ENCODE data around the gene CARMIL1. TPM values are rescaled to one million over a fixed set of nuclear protein-coding genes. Genes with fewer than 3 reads are reported as not detected.
A peak's percentile ranks its signal among the peaks of the same experiment; 100 is the strongest.

CARMIL1 gene
- total RNA-seq, 1 experiment from 2014 or later, result 23.6 TPM

DNA sequence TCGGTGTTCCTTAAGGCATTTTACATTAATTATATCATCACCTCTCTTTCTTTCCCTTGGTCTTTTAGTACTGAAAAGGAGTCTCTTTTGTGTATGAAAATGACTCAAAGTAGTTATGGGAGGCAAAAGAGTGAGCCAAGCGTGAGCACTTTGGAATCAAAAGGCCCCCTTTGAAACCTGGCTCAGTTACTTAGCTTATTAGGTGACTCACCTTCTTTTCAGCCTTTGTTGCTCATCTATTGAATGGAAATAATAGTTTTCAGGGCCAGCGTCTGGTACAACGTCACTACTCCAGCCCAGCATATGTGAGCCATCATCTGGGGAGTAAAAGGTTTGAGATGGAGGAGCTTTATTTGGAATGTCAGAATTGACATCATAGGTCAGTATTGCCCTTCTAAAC, 225.5 kb downstream of the CARMIL1 start:
- H2BK5ac ChIP-seq (ENCODE audit: insufficient read length, low read length), result no peak overlapping the region
- no peak overlapping the region for H4K8ac ChIP-seq (replicated peaks; ENCODE audit: insufficient read length, low read depth, low read length)
- H3K4ac ChIP-seq (ENCODE audit: low read depth, low read length), result no peak overlapping the region
- no peak overlapping the region for H2BK120ac ChIP-seq (ENCODE audit: low read depth, low read length, poor library complexity, severe bottlenecking)
- H2BK20ac ChIP-seq (ENCODE audit: low read depth, low read length, poor library complexity, severe bottlenecking), result no peak overlapping the region
- Mint-ChIP-seq H3K4me1 (peaks cover 9 to 14% of the 10 kb centered on the region in 2 experiments), H3K36me3 (ENCODE audit: insufficient read depth in 1 of 3, low read depth in 3 of 3) (0 out of 7 replicates have a peak, but pooled peaks cover 0 to 5% (median 0%) of the 10 kb centered on the region in 3 experiments), H3K4me3 (no peak overlapping the region), H3K27me3 (ENCODE audit: low read depth) (no peaks in the 10 kb centered on the region), H3K27ac (peak overlapping the region in 1 of 3 experiments; percentile 4; a peak in 1 of 7 replicates), H3K9me3 (no peaks in the 10 kb centered on the region)
- TF ChIP-seq, protein P1, sequence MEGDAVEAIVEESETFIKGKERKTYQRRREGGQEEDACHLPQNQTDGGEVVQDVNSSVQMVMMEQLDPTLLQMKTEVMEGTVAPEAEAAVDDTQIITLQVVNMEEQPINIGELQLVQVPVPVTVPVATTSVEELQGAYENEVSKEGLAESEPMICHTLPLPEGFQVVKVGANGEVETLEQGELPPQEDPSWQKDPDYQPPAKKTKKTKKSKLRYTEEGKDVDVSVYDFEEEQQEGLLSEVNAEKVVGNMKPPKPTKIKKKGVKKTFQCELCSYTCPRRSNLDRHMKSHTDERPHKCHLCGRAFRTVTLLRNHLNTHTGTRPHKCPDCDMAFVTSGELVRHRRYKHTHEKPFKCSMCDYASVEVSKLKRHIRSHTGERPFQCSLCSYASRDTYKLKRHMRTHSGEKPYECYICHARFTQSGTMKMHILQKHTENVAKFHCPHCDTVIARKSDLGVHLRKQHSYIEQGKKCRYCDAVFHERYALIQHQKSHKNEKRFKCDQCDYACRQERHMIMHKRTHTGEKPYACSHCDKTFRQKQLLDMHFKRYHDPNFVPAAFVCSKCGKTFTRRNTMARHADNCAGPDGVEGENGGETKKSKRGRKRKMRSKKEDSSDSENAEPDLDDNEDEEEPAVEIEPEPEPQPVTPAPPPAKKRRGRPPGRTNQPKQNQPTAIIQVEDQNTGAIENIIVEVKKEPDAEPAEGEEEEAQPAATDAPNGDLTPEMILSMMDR (conservative IDR thresholded peaks at IDR 0.05), result no peak
- no peaks in the 10 kb centered on the region for H3K79me1 ChIP-seq (ENCODE audit: insufficient read depth, low read depth, low read length, poor library complexity, severe bottlenecking)
- H3K9me3 ChIP-seq (ENCODE audit: control insufficient read depth, low read depth, low read length), result no peaks in the 10 kb centered on the region
- H2BK15ac ChIP-seq (ENCODE audit: low read depth, low read length), result no peak overlapping the region
- H4K91ac ChIP-seq (ENCODE audit: insufficient read length, low read depth, low read length), result no peak overlapping the region
- no peak overlapping the region for H3K56ac ChIP-seq (ENCODE audit: insufficient read length, low read depth, low read length)
- no peak overlapping the region for H2AK5ac ChIP-seq (ENCODE audit: insufficient read length, low read length)
- no peaks in the 10 kb centered on the region for H3K79me2 ChIP-seq (ENCODE audit: insufficient read depth, low read length)
- H4K5ac ChIP-seq (ENCODE audit: insufficient read length, low read depth, low read length), result no peak overlapping the region
- no peak overlapping the region for H3K18ac ChIP-seq (ENCODE audit: insufficient read length, low read depth, low read length)
- no peak overlapping the region for H2AFZ ChIP-seq (ENCODE audit: low read length)
- no peaks in the 10 kb centered on the region for H3K23me2 ChIP-seq (ENCODE audit: insufficient read length, low read depth, low read length, poor library complexity, severe bottlenecking)
- no peak overlapping the region for H3K27ac ChIP-seq (ENCODE audit: insufficient read length, low read depth, low read length)
- no peaks in the 10 kb centered on the region for H3K27me3 ChIP-seq (ENCODE audit: insufficient read depth, low read length)
- H2BK12ac ChIP-seq (ENCODE audit: insufficient read length, low read depth, low read length), result no peak overlapping the region
- no peaks in the 10 kb centered on the region for H3K4me1 ChIP-seq (ENCODE audit: insufficient read depth, low read length)
- H4K20me1 ChIP-seq (ENCODE audit: control insufficient read depth, insufficient read depth, insufficient read length), result no peaks in the 10 kb centered on the region
- no peak overlapping the region for H3K14ac ChIP-seq (ENCODE audit: insufficient read depth, low read length)
- WGBS (ENCODE audit: extremely low coverage, insufficient read length, low lambda C conversion rate), result no CpG with 5 or more reads among the region's 4 CpGs
- H3K23ac ChIP-seq (ENCODE audit: insufficient read length, low read depth, low read length), result no peak overlapping the region
- no peak overlapping the region for H3K9ac ChIP-seq (ENCODE audit: extremely low read depth, insufficient read length, low read length)
- no peak overlapping the region for H3K4me2 ChIP-seq (ENCODE audit: insufficient read depth, insufficient read length, low read length)
- no peak overlapping the region for H3T11ph ChIP-seq (ENCODE audit: low read length)
- no peak for DNase-seq

All from H9 (cell line).